ENCODE results near the gene STXBP2. TPM values are rescaled to one million over a fixed set of nuclear protein-coding genes. Genes with fewer than 3 reads are reported as not detected.
"Not testable (repeated sequence)": the region's sequence is repeated elsewhere in the genome, so short reads cannot be mapped to it uniquely, and the experiment has no call there.

STXBP2 gene
- total RNA-seq, 1 donor from 2014 or later, result 30.1 TPM

- intact Hi-C loops (cut with DNase I), result no loop called here
These were observed 8.2 kb upstream of the STXBP2 start for GRCh38 chr19:7628589-7629311.

GRCh38 chr19:7629347-7630054 lies 7.4 kb upstream of the STXBP2 start, which contains the start of the genes PET100 and XAB2:
TSS of gene PET100 (plus strand) at chr19:7629793. CDS start at chr19:7629834, 41 bp downstream.
TSS of gene XAB2 (minus strand) at chr19:7629545. CDS start at chr19:7629527, 18 bp downstream.
- intact Hi-C loops (cut with DNase I), result no loop called here
- ATAC-seq (peak; percentile 99), DNase-seq (ENCODE audit: low spot score) (peak; percentile 97)

More at GRCh38 chr19:7628589-7629311, 8.2 kb upstream of the STXBP2 start:
- no peak for ATAC-seq
- no peak for DNase-seq (ENCODE audit: low spot score)

- no peak for DNase-seq (ENCODE audit: low spot score)
- intact Hi-C loops (cut with DNase I), result no loop called here
These were observed 5.3 kb upstream of the STXBP2 start for GRCh38 chr19:7631577-7631976.

GRCh38 chr19:7632340-7633203 lies 4.3 kb upstream of the STXBP2 start:
- ATAC-seq (no peak), DNase-seq (ENCODE audit: low spot score) (no peak)
- intact Hi-C loops (cut with DNase I), result no loop called here

More at GRCh38 chr19:7631577-7631976, 5.3 kb upstream of the STXBP2 start:
- ATAC-seq, result no peak

- no peak for ATAC-seq
- intact Hi-C loops (cut with DNase I), result no loop called here
These were observed 3.2 kb upstream of the STXBP2 start, which contains the start of gene PCP2 for GRCh38 chr19:7633698-7634097. TSS of gene PCP2 (minus strand) at chr19:7633719. CDS start at chr19:7633457, 262 bp downstream.

GRCh38 chr19:7635670-7636069 lies 1.2 kb upstream of the STXBP2 start:
- intact Hi-C loops (cut with DNase I), result no loop called here
- ATAC-seq (no peak), DNase-seq (ENCODE audit: low spot score) (no peak)

More at GRCh38 chr19:7633698-7634097, 3.2 kb upstream of the STXBP2 start, which contains the start of gene PCP2:
- no peak for DNase-seq (ENCODE audit: low spot score)

GRCh38 chr19:7636317-7636690 lies 606 bp upstream of the STXBP2 start:
- no peak for DNase-seq (ENCODE audit: low spot score)
- intact Hi-C loops (cut with DNase I), result no loop called here
- ATAC-seq, result no peak

- DNase-seq (ENCODE audit: low spot score), result no peak
- intact Hi-C loops (cut with DNase I), result no loop called here
- ATAC-seq, result peak; percentile 46
These were observed 705 bp downstream of the STXBP2 start for GRCh38 chr19:7637374-7638256.

- ATAC-seq, result no peak
- intact Hi-C loops (cut with DNase I), result no loop called here
- DNase-seq (ENCODE audit: low spot score), result no peak
These were observed 2.0 kb downstream of the STXBP2 start for GRCh38 chr19:7638802-7639465.

- intact Hi-C loops (cut with DNase I), result no loop called here
- DNase-seq (ENCODE audit: low spot score) (no peak), ATAC-seq (no peak)
These were observed 3.0 kb downstream of the STXBP2 start for GRCh38 chr19:7639863-7640348.

- ATAC-seq (no peak), DNase-seq (ENCODE audit: low spot score) (no peak)
- intact Hi-C loops (cut with DNase I), result no loop called here
These were observed 3.9 kb downstream of the STXBP2 start for GRCh38 chr19:7640803-7641202.

- ATAC-seq (no peak), DNase-seq (ENCODE audit: low spot score) (no peak)
- intact Hi-C loops (cut with DNase I), result no loop called here
These were observed 4.7 kb downstream of the STXBP2 start for GRCh38 chr19:7641290-7642276.

GRCh38 chr19:7642295-7643030 lies 5.6 kb downstream of the STXBP2 start:
- DNase-seq (ENCODE audit: low spot score) (no peak), ATAC-seq (no peak)
- intact Hi-C loops (cut with DNase I), result no loop called here

- intact Hi-C loops (cut with DNase I), result no loop called here
- no peak for ATAC-seq
- DNase-seq (ENCODE audit: low spot score), result no peak
These were observed 6.1 kb downstream of the STXBP2 start for GRCh38 chr19:7643031-7643415.

- DNase-seq (ENCODE audit: low spot score); ATAC-seq; intact Hi-C loops (cut with DNase I): not testable (repeated sequence)
These were observed 7.0 kb downstream of the STXBP2 start for GRCh38 chr19:7643629-7644549.

All from sciatic nerve (tissue), 2 donors.